Mesenchymal stem cell (in vitro differentiated cells and primary cell): ENCODE results near the gene H1-8.
A peak's percentile ranks its signal among the peaks of the same experiment; 100 is the strongest.

Source experiments
- DNase-seq: peaks from one replicate; pipeline ENCODE4 v3.0.0-alpha.2; 2013
- H2AFZ ChIP-seq: one replicate; pipeline ENCODE4 v1.6.1; 2013; ENCODE audit warnings: low read depth, mild to moderate bottlenecking, control low read depth, inconsistent platforms, low read length, moderate library complexity
- H2AK5ac ChIP-seq: 2 replicates; pipeline ENCODE4 v1.6.1; 2013; ENCODE audit warnings: low read length, moderate library complexity, mild to moderate bottlenecking, inconsistent platforms; ENCODE audit not compliant: severe bottlenecking
- H2BK120ac ChIP-seq: one replicate; pipeline ENCODE4 v1.6.1; 2013; ENCODE audit warnings: low read depth, mild to moderate bottlenecking, inconsistent platforms, low read length, moderate library complexity
- H2BK12ac ChIP-seq, 2 experiments: one replicate each; pipeline ENCODE4 v1.6.1; 2013; ENCODE audit warnings: inconsistent platforms in 2 of 2, low read length in 2 of 2, mild to moderate bottlenecking in 2 of 2, moderate library complexity in 2 of 2, control low read depth in 1 of 2
- H2BK15ac ChIP-seq: one replicate; pipeline ENCODE4 v1.6.1; 2013; ENCODE audit warnings: mild to moderate bottlenecking, low read depth, inconsistent platforms; ENCODE audit not compliant: poor library complexity, severe bottlenecking
- H2BK5ac ChIP-seq: 2 replicates; pipeline ENCODE4 v1.6.1; 2013; ENCODE audit warnings: low read depth, mild to moderate bottlenecking, low read length, control low read depth, inconsistent platforms; ENCODE audit not compliant: poor library complexity, severe bottlenecking
- H3K14ac ChIP-seq, 2 experiments: one replicate each; pipeline ENCODE4 v1.6.1; 2013; ENCODE audit warnings: inconsistent platforms in 2 of 2, low read length in 2 of 2, control low read depth in 1 of 2, mild to moderate bottlenecking in 1 of 2, moderate library complexity in 1 of 2
- H3K18ac ChIP-seq, 2 experiments: one replicate each; pipeline ENCODE4 v1.6.1; 2013; ENCODE audit warnings: inconsistent platforms in 2 of 2, low read length in 2 of 2, control low read depth in 1 of 2, low read depth in 1 of 2, mild to moderate bottlenecking in 1 of 2
- H3K23ac ChIP-seq, 2 experiments: one replicate each; pipeline ENCODE4 v1.6.1; 2013; ENCODE audit warnings: inconsistent platforms in 2 of 2, low read length in 2 of 2, mild to moderate bottlenecking in 2 of 2, moderate library complexity in 2 of 2, control low read depth in 1 of 2
- H3K27ac ChIP-seq: 2 replicates; pipeline ENCODE4 v1.5.1; 2013; ENCODE audit warnings: mild to moderate bottlenecking, moderate library complexity, low read length, control low read depth, inconsistent platforms; ENCODE audit not compliant: poor library complexity, severe bottlenecking
- H3K27me3 ChIP-seq, 2 experiments: 2 replicates each; pipeline versions ENCODE4 v1.6.1 to v1.7.0; 2013; ENCODE audit warnings: low read length in 2 of 2, mild to moderate bottlenecking in 2 of 2, moderate library complexity in 2 of 2, control low read depth in 1 of 2, inconsistent platforms in 1 of 2; ENCODE audit not compliant: control insufficient read depth in 1 of 2, insufficient read depth in 1 of 2
- H3K36me3 ChIP-seq, 2 experiments: 2 replicates each; pipeline versions ENCODE4 v1.6.1 to v1.7.0; 2013; ENCODE audit warnings: low read length in 2 of 2, control low read depth in 1 of 2, inconsistent platforms in 1 of 2, low read depth in 1 of 2, mild to moderate bottlenecking in 1 of 2; ENCODE audit not compliant: insufficient read depth in 2 of 2, control insufficient read depth in 1 of 2
- H3K4ac ChIP-seq, 2 experiments: one replicate each; pipeline ENCODE4 v1.6.1; 2013; ENCODE audit warnings: inconsistent platforms in 2 of 2, low read length in 2 of 2, mild to moderate bottlenecking in 2 of 2, moderate library complexity in 2 of 2, control low read depth in 1 of 2, low read depth in 1 of 2
- H3K4me1 ChIP-seq: 2 replicates; pipeline ENCODE4 v1.6.1; 2013; ENCODE audit warnings: low read depth, low read length, control low read depth; ENCODE audit not compliant: control insufficient read depth, insufficient read depth
- H3K4me2 ChIP-seq: 2 replicates; pipeline ENCODE4 v1.6.1; 2013; ENCODE audit warnings: low read length, mild to moderate bottlenecking, inconsistent platforms; ENCODE audit not compliant: poor library complexity, severe bottlenecking
- H3K4me3 ChIP-seq, 2 experiments: 2 replicates each; pipeline versions ENCODE4 v1.5.1 to v1.7.0; 2013; ENCODE audit warnings: low read length in 2 of 2, mild to moderate bottlenecking in 2 of 2, control low read depth in 1 of 2, low read depth in 1 of 2; ENCODE audit not compliant: insufficient read depth in 1 of 2
- H3K79me1 ChIP-seq: replicated peaks from 2 replicates; pipeline ENCODE4 v1.6.1; 2013; ENCODE audit warnings: mild to moderate bottlenecking, control low read depth, low read length, inconsistent platforms; ENCODE audit not compliant: poor library complexity, severe bottlenecking
- H3K9ac ChIP-seq: 2 replicates; pipeline ENCODE4 v1.7.0; 2013; ENCODE audit warnings: mild to moderate bottlenecking, low read length, moderate library complexity
- H3K9me3 ChIP-seq: 2 replicates; pipeline ENCODE4 v1.7.0; 2013; ENCODE audit warnings: mild to moderate bottlenecking, low read length; ENCODE audit not compliant: control insufficient read depth
- H4K8ac ChIP-seq: one replicate; pipeline ENCODE4 v1.6.1; 2013; ENCODE audit warnings: inconsistent platforms, mild to moderate bottlenecking, low read length, moderate library complexity
- H4K91ac ChIP-seq: one replicate; pipeline ENCODE4 v1.6.1; 2013; ENCODE audit warnings: mild to moderate bottlenecking, low read length, inconsistent platforms
- WGBS: methylation state at CpG from one replicate; pipeline ENCODE4 v1.1.7; 2013; ENCODE audit warnings: mixed read lengths; 5-methylcytosine and 5-hydroxymethylcytosine counted together

The H1-8 gene

DNA sequence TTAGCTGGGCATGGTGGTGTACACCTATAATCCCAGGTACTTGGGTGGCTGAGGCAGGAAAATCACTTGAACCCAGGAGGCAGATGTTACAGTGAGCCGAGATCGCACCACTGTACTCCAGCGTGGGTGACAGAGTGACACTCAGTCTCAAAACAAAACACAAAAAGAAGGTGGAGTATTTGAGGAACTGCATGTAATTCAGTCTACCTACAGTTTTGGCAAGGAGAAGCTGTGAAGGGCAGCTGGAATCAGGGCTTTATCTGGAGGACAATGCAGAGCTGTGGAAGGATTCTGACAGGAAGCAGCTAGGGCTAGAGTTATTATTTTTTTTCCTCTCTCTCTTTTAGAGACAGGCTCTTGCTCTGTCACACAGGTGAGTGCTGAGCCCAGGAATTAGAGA, 6.8 kb downstream of the H1-8 start:
- Histone ChIP-seq H2BK12ac (no peak overlapping the region), H3K18ac (peak overlapping the region in 1 of 2 experiments; percentile 31), H2BK5ac (no peak overlapping the region), H3K79me1 (no peaks in the 10 kb centered on the region), H3K27ac (no peak overlapping the region), H2BK15ac (no peak overlapping the region), H3K4me2 (no peak overlapping the region), H3K14ac (no peak overlapping the region), H3K4ac (no peak overlapping the region), H4K8ac (no peak overlapping the region), H3K23ac (no peak overlapping the region), H3K9me3 (no peaks in the 10 kb centered on the region), H3K36me3 (peaks cover 4 to 8% of the 10 kb centered on the region in 2 experiments), H2AK5ac (no peak overlapping the region), H3K4me3 (no peak overlapping the region), H3K4me1 (peaks cover 27% of the 10 kb centered on the region), H3K27me3 (no peaks in the 10 kb centered on the region), H2BK120ac (no peak overlapping the region), H3K9ac (no peak overlapping the region), H4K91ac (no peak overlapping the region), H2AFZ (no peak overlapping the region)
- WGBS, result 93% methylated on average over 3 of the region's 3 CpGs
- no peak for DNase-seq

- H4K8ac ChIP-seq, result peak overlapping the region; percentile 80
- H3K4me1 ChIP-seq, result peaks cover 43% of the 10 kb centered on the region
- H3K9ac ChIP-seq, result no peak overlapping the region
- H4K91ac ChIP-seq, result no peak overlapping the region
- peaks cover 3% of the 10 kb centered on the region for H3K79me1 ChIP-seq
- H3K4me2 ChIP-seq, result no peak overlapping the region
- no peak overlapping the region for H3K4me3 ChIP-seq
- H3K18ac ChIP-seq, result peak overlapping the region; percentile 13 to 55
- peak overlapping the region; percentile 6 for H2BK15ac ChIP-seq
- H2AFZ ChIP-seq, result no peak overlapping the region
- no peak overlapping the region for H3K23ac ChIP-seq
- H3K4ac ChIP-seq, result no peak overlapping the region
- H3K36me3 ChIP-seq, result peaks cover 26 to 27% of the 10 kb centered on the region in 2 experiments
- no peaks in the 10 kb centered on the region for H3K27me3 ChIP-seq
- H3K14ac ChIP-seq, result peak overlapping the region in 1 of 2 experiments; percentile 3
- H2BK12ac ChIP-seq, result peak overlapping the region in 1 of 2 experiments; percentile 51
- peak overlapping the region; percentile 11 for H2BK120ac ChIP-seq
- DNase-seq, result no peak
- no peak overlapping the region for H3K27ac ChIP-seq
- 67% methylated on average over 9 of the region's 10 CpGs for WGBS
- H2BK5ac ChIP-seq, result no peak overlapping the region
- no peak overlapping the region for H2AK5ac ChIP-seq
- no peaks in the 10 kb centered on the region for H3K9me3 ChIP-seq
Measured at GRCh38 chr3:129552287-129553050, 9.5 kb downstream of the H1-8 start.

DNA sequence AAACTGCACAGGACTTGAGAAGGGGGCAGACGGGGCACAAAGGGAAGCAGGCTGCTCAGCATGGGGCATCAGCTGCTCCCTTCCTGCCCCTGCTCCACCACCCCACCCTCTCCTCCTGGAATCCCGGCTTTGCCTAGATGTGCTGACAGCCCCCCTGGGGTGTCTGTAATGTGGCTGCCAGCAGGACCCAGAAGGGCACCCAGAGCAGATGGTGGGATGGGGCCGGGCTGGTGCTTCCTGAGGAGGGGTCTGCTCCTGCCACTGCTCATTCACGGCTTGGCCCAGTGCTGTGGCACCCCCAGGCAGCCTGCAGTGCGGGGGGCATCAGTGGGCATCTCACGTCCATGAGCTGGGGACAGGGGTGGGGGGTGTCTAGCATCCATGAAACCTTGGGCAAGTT, 10.2 kb downstream of the H1-8 start:
- no peak overlapping the region for H2BK15ac ChIP-seq
- no peak overlapping the region for H3K23ac ChIP-seq
- H2BK12ac ChIP-seq, result peak overlapping the region; percentile 4 to 51
- H3K4me3 ChIP-seq, result no peak overlapping the region
- no peak overlapping the region for H3K4ac ChIP-seq
- H2BK5ac ChIP-seq, result no peak overlapping the region
- peak overlapping the region in 1 of 2 experiments; percentile 3 for H3K14ac ChIP-seq
- DNase-seq, result no peak
- no peak overlapping the region for H4K91ac ChIP-seq
- H2AK5ac ChIP-seq, result peak overlapping the region; percentile 18
- H3K27me3 ChIP-seq, result no peaks in the 10 kb centered on the region
- H2AFZ ChIP-seq, result no peak overlapping the region
- no peak overlapping the region for H3K4me2 ChIP-seq
- no peaks in the 10 kb centered on the region for H3K9me3 ChIP-seq
- no peak overlapping the region for H3K9ac ChIP-seq
- H3K18ac ChIP-seq, result peak overlapping the region; percentile 5 to 55
- no peak overlapping the region for H3K27ac ChIP-seq
- H3K4me1 ChIP-seq, result peaks cover 50% of the 10 kb centered on the region
- H3K79me1 ChIP-seq, result peaks cover 3% of the 10 kb centered on the region
- H2BK120ac ChIP-seq, result peak overlapping the region; percentile 11
- H3K36me3 ChIP-seq, result peaks cover 33 to 34% of the 10 kb centered on the region in 2 experiments
- H4K8ac ChIP-seq, result peak overlapping the region; percentile 80
- 68% methylated on average over 6 of the region's 6 CpGs for WGBS

GRCh38 chr3:129553719-129554118, 10.7 kb downstream of the H1-8 start:
- Histone ChIP-seq H2AFZ (no peak overlapping the region), H3K18ac (no peak overlapping the region), H2BK120ac (no peak overlapping the region), H3K4me3 (no peak overlapping the region), H2BK12ac (no peak overlapping the region), H3K27ac (no peak overlapping the region), H3K36me3 (peaks cover 37 to 38% of the 10 kb centered on the region in 2 experiments), H3K14ac (no peak overlapping the region), H2BK5ac (no peak overlapping the region), H3K23ac (no peak overlapping the region), H3K4ac (no peak overlapping the region), H3K9ac (no peak overlapping the region), H2AK5ac (no peak overlapping the region), H3K9me3 (no peaks in the 10 kb centered on the region), H3K79me1 (peaks cover 3% of the 10 kb centered on the region), H3K27me3 (no peaks in the 10 kb centered on the region), H2BK15ac (peak overlapping the region; percentile 20), H3K4me1 (peaks cover 55% of the 10 kb centered on the region), H3K4me2 (no peak overlapping the region), H4K8ac (no peak overlapping the region), H4K91ac (no peak overlapping the region)
- 95% methylated on average over 12 of the region's 15 CpGs for WGBS
- no peak for DNase-seq
